Stimulated activated CD4-positive, alpha-beta T cell treated with anti-CD3 and anti-CD28 coated beads, Interleukin-1b, Interleukin-23, amount 100 ng/mL, for 4 hours (primary cell): ENCODE results near the gene VAMP4.

Experiments used
- DNase-seq, 2 donors: peaks; one replicate each; pipeline ENCODE4 v3.0.0-alpha.2; 2020; ENCODE audit warnings: low read depth in 2 of 2

The VAMP4 gene

DNA sequence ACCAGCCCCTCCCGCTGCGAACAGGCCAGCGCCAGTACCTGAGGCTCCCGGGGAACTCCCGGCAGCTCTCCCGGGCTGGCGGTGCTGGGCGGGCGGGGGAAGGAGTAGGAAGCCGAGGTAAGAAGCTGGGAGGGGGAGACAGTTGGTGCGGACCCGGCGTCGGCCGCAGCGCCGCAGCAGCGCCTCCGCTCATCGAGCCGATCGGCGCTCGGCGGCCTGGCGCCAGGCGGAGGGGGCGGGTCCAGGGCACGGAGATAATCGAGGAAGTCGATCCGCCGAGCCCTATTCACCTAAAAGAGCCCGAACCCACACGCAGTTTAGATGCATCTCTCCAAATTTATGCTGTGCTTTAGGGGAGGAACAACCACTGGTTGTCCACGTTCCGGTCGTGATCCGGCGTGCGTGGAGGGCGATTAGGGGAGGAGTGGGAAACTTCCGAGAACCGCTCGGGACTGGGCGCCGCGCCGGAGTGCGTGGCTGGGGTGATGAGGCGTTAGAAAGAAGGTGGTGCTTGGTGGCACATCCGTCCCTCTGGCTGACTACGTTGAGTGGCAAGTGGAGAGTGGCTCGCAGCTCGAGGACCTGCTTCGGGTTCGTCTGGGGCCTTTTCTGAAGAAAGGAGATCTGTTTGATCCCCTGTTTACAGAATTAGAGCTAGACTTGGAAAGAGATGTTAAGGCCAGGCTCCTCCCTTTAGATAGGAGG, at the start of gene VAMP4:
Gene VAMP4, minus strand, starts transcription at position 194 of the 705 bp plus-strand sequence. CDS start 3,651 bp downstream, outside the sequence.
- DNase-seq, result peak; percentile 74 to 87

DNA sequence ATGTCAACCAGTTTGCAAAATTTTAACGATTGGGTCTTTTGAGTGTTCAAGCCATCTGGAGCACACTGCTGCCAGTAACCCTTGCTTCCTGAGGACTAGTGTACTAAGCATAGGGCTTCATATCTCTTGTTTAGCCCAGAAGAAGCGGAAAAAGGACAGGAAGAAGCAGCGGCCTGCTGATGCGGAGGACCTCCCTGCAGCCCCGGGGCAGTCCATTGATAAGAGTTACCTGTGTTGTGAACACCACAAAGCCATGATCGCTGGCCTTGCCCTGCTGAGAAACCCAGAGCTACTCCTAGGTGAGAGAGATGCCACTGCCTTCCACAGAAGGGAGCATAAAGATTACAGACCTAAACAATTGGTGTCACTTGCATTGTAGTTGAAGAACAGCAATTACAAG, 48.5 kb upstream of the VAMP4 start:
- no peak for DNase-seq

- no peak for DNase-seq
Measured at GRCh38 chr1:171788696-171789095, 46.8 kb upstream of the VAMP4 start.

- no peak for DNase-seq
Measured at GRCh38 chr1:171787686-171788480, 46.0 kb upstream of the VAMP4 start.

DNA sequence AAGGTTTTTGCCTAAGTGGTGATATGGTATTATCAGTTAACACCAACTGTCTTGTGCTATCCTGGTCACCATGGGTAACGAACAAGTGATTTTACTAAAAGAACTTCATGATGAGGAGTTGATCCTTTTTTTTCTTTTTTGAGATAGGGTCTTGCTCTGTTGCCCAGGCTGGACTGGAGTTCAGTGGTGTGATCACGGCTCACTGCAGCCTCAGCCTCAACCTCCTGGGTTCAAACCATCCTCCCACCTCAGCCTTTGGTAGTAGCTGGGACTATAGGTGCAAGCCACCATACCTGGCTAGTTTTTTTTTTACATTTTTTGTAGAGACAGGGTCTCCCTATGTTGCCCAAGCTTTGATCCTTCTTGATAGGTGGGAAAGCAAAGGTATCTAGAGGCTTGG, 44.7 kb upstream of the VAMP4 start:
- DNase-seq, result no peak

- no peak for DNase-seq
Measured at GRCh38 chr1:171785766-171786165, 43.9 kb upstream of the VAMP4 start.

GRCh38 chr1:171784784-171785183, 42.9 kb upstream of the VAMP4 start:
- no peak for DNase-seq

DNA sequence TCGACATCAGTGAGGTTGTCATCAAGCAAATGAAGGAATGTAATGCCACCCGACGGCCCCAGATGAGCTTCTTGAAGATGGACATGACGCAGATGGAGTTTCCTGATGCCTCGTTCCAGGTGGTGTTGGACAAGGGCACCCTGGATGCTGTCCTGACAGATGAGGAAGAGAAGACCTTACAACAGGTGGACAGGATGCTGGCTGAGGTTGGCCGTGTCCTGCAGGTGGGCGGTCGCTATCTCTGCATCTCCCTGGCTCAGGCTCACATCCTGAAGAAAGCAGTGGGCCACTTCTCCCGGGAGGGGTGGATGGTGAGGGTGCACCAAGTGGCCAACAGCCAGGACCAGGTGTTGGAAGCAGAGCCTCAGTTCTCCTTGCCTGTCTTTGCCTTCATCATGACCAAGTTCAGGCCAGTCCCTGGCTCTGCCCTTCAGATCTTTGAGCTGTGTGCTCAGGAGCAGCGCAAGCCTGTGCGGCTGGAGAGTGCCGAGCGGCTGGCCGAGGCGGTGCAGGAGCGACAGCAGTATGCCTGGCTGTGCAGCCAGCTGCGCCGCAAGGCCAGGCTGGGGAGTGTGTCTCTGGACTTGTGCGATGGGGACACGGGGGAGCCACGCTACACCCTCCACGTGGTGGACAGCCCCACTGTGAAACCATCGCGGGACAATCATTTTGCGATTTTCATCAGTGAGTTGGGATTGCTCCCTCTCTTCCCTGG, 42.1 kb upstream of the VAMP4 start:
- DNase-seq, result no peak

- peak; percentile 95 to 97 for DNase-seq
Measured at GRCh38 chr1:171781176-171781875, 39.5 kb upstream of the VAMP4 start, which contains the start of gene METTL13. Gene METTL13 (plus strand): TSS chr1:171781660. CDS start chr1:171781968, 308 bp downstream.

DNA sequence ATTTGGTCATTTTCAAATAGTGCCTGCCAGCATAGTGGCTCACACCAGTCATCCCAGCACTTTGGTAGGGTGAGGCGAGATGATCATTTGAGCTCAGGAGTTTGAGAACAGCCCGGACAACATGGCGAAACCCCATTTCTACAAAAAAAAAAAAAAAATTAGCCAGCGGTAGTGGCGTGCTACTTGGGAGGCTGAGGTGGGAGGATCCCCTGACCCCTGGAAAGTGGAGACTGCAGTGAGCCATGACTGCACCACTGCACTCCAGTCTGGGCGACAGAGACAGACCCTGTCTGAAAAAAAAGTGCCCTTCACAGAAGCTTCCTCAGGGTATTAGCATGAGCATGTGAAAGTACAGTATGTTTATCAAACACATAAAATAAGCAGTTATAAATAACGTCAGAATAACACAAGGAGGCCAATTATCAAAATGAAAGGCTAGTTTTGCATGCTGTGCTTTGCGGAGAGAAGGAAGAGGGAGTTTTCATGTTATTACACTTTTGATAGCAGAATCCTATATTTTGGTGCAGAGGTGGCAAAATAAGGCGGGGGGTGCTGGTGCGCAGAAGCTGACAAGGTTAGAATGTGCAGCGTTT, 38.8 kb upstream of the VAMP4 start:
- no peak for DNase-seq

DNA sequence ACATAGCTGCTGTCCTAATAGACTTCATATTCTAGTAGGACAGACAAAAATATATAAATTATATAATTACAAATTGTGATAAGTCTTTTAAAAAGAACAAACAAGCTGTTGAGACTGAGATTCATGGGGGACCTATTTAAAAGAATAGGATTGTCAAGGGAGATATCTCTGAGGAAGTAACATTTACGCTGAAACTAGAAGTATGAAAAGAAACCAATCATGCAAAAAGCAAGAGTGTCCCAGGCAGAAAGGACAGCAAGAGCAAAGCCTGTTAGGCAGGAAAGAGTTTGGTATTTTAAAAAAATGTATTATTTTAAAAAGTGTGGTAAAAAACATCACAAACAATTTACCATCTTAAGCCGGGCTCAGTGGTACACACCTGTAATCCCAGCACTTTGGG, 30.4 kb upstream of the VAMP4 start:
- DNase-seq, result no peak

GRCh38 chr1:171769754-171770153, 27.9 kb upstream of the VAMP4 start:
- DNase-seq, result no peak

GRCh38 chr1:171769171-171769570, 27.3 kb upstream of the VAMP4 start:
- DNase-seq, result no peak

- no peak for DNase-seq
Measured at GRCh38 chr1:171763764-171764163, 21.9 kb upstream of the VAMP4 start.

- no peak for DNase-seq
Measured at GRCh38 chr1:171762143-171762563, 20.3 kb upstream of the VAMP4 start.

DNA sequence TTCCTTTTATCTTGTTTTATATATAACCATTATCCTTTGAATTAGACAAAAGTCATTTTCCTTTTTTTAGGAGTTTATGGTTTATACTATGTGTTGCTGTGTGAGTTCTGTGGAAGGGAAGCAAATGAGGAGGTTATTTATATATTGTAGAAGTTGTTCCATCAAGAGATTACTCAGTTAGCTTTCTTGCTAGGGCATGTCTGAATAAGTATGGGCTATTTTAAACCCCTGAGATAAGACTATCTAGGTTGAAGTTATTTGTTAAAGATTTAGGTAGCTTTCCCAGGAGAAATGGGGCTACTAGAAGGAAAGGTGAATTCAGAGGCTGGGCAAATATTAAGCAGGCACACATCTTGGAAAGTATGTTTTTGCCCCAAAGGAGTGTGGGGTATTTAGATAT, 16.1 kb upstream of the VAMP4 start:
- DNase-seq, result no peak

DNA sequence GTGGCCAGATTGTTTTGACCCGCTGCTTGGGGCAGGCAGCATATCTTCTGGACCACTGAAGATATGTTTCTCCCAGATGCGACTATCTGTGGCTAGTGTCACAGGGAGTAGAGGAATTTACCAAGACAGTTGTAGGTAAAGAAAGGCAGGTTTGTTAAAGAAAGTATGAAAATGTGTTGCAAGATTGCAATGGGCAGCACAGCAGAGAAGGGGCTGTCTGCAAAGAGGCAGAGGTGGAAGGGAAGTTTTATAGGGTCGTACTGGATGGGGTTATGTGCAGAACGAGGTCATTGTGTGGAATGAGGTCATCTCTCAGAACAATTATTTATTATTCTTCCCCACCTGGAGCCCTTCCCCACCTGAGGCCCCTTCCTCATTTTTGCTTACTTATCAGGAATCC, 15.0 kb upstream of the VAMP4 start:
- no peak for DNase-seq

GRCh38 chr1:171754971-171755370, 13.1 kb upstream of the VAMP4 start:
- no peak for DNase-seq

DNA sequence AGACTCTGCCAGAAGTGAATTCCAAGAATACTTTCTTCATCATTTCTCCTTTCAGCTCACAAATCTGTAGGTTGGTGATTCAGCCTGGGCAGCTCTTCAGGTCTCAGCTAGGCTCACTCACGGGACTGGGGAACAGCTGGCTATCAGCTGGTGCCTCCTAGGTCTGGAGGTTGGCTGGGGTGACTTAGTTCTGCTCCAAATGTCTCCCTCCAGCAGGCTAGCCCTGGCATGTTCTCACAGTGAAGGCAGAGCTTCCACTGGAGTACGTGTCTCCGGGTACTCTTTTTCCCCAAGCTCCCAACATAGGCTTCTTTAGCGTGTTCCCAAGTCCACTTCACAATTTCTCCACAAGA, 12.5 kb upstream of the VAMP4 start:
- DNase-seq, result no peak

DNA sequence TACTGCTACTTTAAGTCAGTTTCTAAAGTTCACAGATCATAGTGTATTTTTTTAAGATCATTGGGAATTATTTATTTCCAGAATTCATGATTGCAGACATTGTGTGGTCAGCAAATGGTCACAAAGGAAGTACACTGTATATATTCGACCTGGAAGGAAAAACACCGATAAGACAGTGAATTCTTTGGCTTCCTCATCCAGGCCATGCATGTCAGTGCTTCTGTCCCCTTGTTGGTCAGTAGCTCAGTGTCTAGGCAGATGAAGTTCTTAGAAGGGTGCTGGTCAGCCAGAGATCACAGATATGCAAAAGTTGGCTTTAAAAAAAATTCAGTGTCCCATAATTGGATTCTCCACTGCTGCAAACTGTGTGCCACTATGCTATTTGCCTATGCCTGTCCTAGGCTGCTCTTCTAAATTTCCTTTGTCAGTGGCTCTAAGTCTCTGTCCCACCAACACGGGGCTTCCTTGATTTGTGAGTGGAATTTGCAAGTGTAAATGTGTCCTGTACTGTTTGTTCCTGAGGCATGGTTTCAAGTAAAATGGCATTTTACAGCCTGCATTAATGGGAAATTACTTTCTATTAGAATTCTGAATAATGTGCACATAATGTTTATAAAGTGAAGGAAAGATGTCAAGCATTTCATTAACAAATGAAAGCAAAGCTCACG, 12.0 kb upstream of the VAMP4 start:
- no peak for DNase-seq

DNA sequence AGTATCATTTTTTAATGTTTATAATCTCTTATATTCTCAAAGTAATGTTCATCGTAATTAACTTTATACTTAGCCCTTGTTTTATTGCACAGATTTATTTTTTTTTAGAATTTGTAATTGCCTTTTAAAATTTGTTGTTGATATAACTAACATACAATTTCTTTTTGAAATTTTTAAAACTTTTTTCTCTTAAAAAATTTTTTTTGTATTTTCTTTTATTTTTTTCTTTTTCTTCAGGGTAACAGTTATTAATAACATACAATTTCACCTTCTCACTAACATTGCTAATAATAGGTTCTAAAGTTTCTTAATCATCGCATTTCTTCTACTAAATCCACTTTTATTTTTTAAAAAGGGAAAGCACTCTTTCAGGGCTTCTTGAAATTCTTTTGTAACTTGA, 11.3 kb upstream of the VAMP4 start:
- no peak for DNase-seq
